ENCODE data around the gene PBX1. TPM values are rescaled to one million over a fixed set of nuclear protein-coding genes. Genes with fewer than 3 reads are reported as not detected.

The PBX1 gene
- polyA plus RNA-seq (2012; ENCODE audit: insufficient read length, low read depth) = 16.1 TPM

GRCh38 chr1:164558461-164559341 lies at the start of gene PBX1:
Gene PBX1 (plus strand): TSS chr1:164559184.
- TF ChIP-seq SIN3A (IDR thresholded peaks at IDR 0.05; ENCODE audit: borderline replicate concordance, insufficient read depth, low read length) = peak; percentile 83; the same call in 1 of the 2 replicates
- TF ChIP-seq POLR2AphosphoS5 (IDR thresholded peaks at IDR 0.05; ENCODE audit: low read depth, low read length) = peak; percentile 93
- no peak for TF ChIP-seq REST (IDR thresholded peaks at IDR 0.05; ENCODE audit: insufficient read depth in 1 of 2, low read depth in 2 of 2, low read length in 2 of 2)
- peak; percentile 80; the same call in 1 of the 2 replicates for TF ChIP-seq TAF1 (IDR thresholded peaks at IDR 0.05; ENCODE audit: borderline replicate concordance, insufficient read depth, low read length)
- TF ChIP-seq FOXP2 (optimal IDR thresholded peaks at IDR 0.05; ENCODE audit: borderline replicate concordance, extremely low read depth, extremely low read length, insufficient read depth) = peak; percentile 20

- no peak for TF ChIP-seq REST (IDR thresholded peaks at IDR 0.05; ENCODE audit: insufficient read depth in 1 of 2, low read depth in 2 of 2, low read length in 2 of 2)
- no peak for TF ChIP-seq TAF1 (IDR thresholded peaks at IDR 0.05; ENCODE audit: borderline replicate concordance, insufficient read depth, low read length)
- TF ChIP-seq SIN3A (IDR thresholded peaks at IDR 0.05; ENCODE audit: borderline replicate concordance, insufficient read depth, low read length) = no peak
- TF ChIP-seq FOXP2 (optimal IDR thresholded peaks at IDR 0.05; ENCODE audit: borderline replicate concordance, extremely low read depth, extremely low read length, insufficient read depth) = no peak
- TF ChIP-seq POLR2AphosphoS5 (IDR thresholded peaks at IDR 0.05; ENCODE audit: low read depth, low read length) = no peak
Observed at GRCh38 chr1:164510435-164510834, 48.5 kb upstream of the PBX1 start.

- TF ChIP-seq REST (IDR thresholded peaks at IDR 0.05; ENCODE audit: insufficient read depth in 1 of 2, low read depth in 2 of 2, low read length in 2 of 2) (no peak), TAF1 (IDR thresholded peaks at IDR 0.05; ENCODE audit: borderline replicate concordance, insufficient read depth, low read length) (no peak), FOXP2 (optimal IDR thresholded peaks at IDR 0.05; ENCODE audit: borderline replicate concordance, extremely low read depth, extremely low read length, insufficient read depth) (no peak), POLR2AphosphoS5 (IDR thresholded peaks at IDR 0.05; ENCODE audit: low read depth, low read length) (no peak), SIN3A (IDR thresholded peaks at IDR 0.05; ENCODE audit: borderline replicate concordance, insufficient read depth, low read length) (no peak)
Observed at GRCh38 chr1:164511001-164511705, 47.8 kb upstream of the PBX1 start.

- no peak for TF ChIP-seq POLR2AphosphoS5 (IDR thresholded peaks at IDR 0.05; ENCODE audit: low read depth, low read length)
- TF ChIP-seq SIN3A (IDR thresholded peaks at IDR 0.05; ENCODE audit: borderline replicate concordance, insufficient read depth, low read length) = no peak
- TF ChIP-seq TAF1 (IDR thresholded peaks at IDR 0.05; ENCODE audit: borderline replicate concordance, insufficient read depth, low read length) = no peak
- no peak for TF ChIP-seq FOXP2 (optimal IDR thresholded peaks at IDR 0.05; ENCODE audit: borderline replicate concordance, extremely low read depth, extremely low read length, insufficient read depth)
- TF ChIP-seq REST (IDR thresholded peaks at IDR 0.05; ENCODE audit: insufficient read depth in 1 of 2, low read depth in 2 of 2, low read length in 2 of 2) = no peak
Observed at GRCh38 chr1:164515231-164515630, 43.8 kb upstream of the PBX1 start.
